Measurements from ENCODE around the gene SLC9A2. TPM values are rescaled to one million over a fixed set of nuclear protein-coding genes. Genes with fewer than 3 reads are reported as not detected.

Gene SLC9A2
- total RNA-seq, 2 experiments from 2014 or later = not detected

DNA sequence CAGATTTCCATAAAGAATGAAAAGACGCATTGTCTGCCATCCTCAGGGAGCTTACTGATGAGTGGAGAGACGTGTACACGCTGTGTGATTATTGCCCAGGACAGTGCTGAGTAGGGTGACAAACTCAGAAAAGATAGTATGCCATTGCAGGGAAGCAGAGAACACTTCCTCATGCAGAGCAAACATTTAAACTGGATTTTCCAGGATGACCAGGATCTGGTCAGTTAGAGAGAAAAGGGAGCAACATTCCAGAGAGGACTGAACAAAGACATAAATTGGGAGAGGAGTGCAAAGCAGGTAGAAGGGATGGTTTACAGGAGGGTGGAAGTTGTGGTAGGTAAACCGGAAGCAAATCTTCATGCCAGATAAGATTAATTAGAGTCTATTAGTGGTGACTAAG is 2.3 kb downstream of the SLC9A2 start:
- Mint-ChIP-seq H3K27me3 (peaks cover 57% of the 10 kb centered on the region), H3K27ac (no peak overlapping the region), H3K36me3 (no peaks in the 10 kb centered on the region), H3K4me1 (ENCODE audit: low read depth) (peaks cover 13% of the 10 kb centered on the region), H3K4me3 (no peak overlapping the region), H3K9me3 (no peaks in the 10 kb centered on the region)
- intact Hi-C loops (cut with micrococcal nuclease) = no loop called here
- CTCF ChIA-PET = no interaction called here
- DNase-seq = no peak
- POLR2A ChIA-PET = no interaction called here

DNA sequence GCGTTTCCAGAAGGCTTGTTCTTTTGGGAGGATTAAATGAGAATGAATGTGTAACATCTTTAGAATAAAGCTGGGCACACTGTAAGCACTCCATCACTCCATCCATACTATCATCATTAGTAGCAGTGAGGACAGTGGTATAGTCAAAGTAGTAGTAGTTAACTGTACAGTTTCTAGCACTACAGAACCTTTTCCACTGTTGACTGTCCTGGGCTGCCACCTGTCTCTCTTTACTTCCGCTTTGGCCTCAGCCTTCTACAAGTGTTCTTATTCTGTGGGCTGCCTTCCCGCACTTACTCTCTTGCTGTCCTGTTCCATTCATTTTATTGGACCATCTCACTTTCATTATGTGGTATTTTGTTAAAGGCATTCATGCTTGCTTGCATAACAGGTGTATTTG is 3.3 kb downstream of the SLC9A2 start:
- DNase-seq = no peak
- H3K4me3 Mint-ChIP-seq = no peak overlapping the region
- H3K27ac Mint-ChIP-seq = no peak overlapping the region
- H3K27me3 Mint-ChIP-seq = peaks cover 53% of the 10 kb centered on the region
- ChIA-PET CTCF (no interaction called here), POLR2A (no interaction called here)
- H3K9me3 Mint-ChIP-seq = no peaks in the 10 kb centered on the region
- peaks cover 13% of the 10 kb centered on the region for H3K4me1 Mint-ChIP-seq (ENCODE audit: low read depth)
- H3K36me3 Mint-ChIP-seq = no peaks in the 10 kb centered on the region
- intact Hi-C loops (cut with micrococcal nuclease) = no loop called here

DNA sequence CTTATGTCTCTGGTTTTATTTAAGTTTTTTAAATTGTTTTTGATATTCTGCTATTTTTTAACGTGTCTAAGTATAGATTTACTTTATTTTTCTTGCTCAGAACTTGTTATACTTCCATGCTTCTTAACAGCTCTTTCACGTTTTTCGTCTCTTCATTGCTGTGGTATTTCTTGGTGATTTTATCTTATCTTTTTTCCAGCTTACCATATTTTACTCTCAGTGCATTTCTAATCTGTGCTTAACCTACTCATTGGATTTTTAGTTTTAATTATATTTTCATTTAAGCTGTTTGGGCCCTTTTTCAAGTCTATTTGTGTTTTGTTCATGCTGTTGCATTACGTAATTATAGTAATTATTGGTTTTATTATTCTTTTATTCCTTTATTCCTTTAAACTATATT is 11.1 kb downstream of the SLC9A2 start:
- Mint-ChIP-seq H3K27ac (no peak overlapping the region), H3K4me1 (ENCODE audit: low read depth) (peaks cover 4% of the 10 kb centered on the region), H3K27me3 (peaks cover 10% of the 10 kb centered on the region), H3K9me3 (no peaks in the 10 kb centered on the region), H3K36me3 (no peaks in the 10 kb centered on the region), H3K4me3 (no peak overlapping the region)
- intact Hi-C loops (cut with micrococcal nuclease) = no loop called here
- no peak for DNase-seq
- POLR2A ChIA-PET = no interaction called here
- CTCF ChIA-PET = interaction anchor here (1.5 to 2.0 kb wide), 2 partner anchors 15 to 158 kb away, joined by 4 to 7 read pairs; partner anchors contain the start of gene SLC9A4

DNA sequence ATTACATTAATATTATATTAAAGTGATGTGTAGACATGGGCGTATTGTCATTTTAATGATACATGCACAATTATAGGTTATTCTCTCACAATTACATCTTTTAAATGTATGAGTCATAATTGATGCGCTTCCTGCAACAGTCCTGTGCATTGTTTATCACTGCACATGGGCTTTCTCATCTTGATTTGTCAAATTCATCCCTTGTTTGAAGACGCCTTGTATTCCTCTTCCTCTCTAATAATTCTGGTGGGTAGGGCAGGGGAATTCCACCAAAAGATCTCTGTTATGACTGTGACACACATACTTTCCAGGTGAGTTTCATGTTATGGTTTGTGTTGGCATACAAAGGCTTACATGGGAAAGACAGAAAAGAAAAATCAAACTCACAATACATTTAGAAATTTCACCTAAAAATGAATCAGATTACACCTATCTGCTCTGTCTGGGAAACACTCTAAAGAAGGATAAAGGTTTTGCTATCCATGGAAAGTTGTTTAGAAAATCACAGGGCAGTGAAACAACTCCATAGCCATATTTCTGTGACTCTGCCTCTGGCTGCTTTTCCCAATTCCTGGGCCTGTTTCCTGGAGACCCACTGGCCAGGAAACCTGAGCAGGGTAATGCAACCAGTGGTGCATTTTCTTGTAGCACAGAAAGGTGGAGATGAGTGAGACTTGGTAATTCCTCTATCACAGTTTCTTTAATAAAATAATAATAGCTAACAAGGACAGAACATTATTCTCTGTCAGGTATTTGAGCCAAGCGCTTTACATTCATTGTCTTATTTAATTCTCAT is 13.2 kb downstream of the SLC9A2 start:
- POLR2A ChIA-PET = no interaction called here
- H3K4me3 Mint-ChIP-seq = no peak overlapping the region
- no peak overlapping the region for H3K27ac Mint-ChIP-seq
- DNase-seq = no peak
- no peaks in the 10 kb centered on the region for H3K9me3 Mint-ChIP-seq
- peaks cover 2% of the 10 kb centered on the region for H3K27me3 Mint-ChIP-seq
- H3K4me1 Mint-ChIP-seq (ENCODE audit: low read depth) = peaks cover 4% of the 10 kb centered on the region
- CTCF ChIA-PET = interaction anchor here (1.5 kb wide), 1 partner anchor 17 kb away, joined by 6 read pairs; no protein-coding TSS in a partner anchor
- intact Hi-C loops (cut with micrococcal nuclease) = no loop called here
- no peaks in the 10 kb centered on the region for H3K36me3 Mint-ChIP-seq

DNA sequence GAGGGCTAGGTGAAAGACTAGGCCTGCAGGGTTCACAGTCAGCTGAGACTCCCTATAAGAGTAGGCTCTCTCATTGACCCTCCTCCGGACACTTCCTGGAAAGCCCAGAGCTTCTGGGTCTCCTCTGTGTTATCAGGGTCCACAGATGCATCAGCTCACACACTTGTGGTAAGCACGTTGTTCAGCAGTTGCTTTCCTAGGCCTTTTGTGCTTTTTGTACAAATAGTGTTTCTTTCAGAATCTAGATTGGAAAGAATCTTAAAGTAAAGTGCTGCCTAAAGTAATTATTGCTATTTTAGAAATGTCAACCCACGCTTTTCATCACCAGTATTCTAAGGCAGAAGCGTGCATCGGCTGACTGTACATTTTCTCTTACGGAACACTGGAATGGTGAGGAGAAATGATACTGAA is 15.5 kb downstream of the SLC9A2 start:
- H3K36me3 Mint-ChIP-seq = no peaks in the 10 kb centered on the region
- H3K9me3 Mint-ChIP-seq = no peaks in the 10 kb centered on the region
- DNase-seq = no peak
- no peak overlapping the region for H3K4me3 Mint-ChIP-seq
- no peak overlapping the region for H3K27ac Mint-ChIP-seq
- intact Hi-C loops (cut with micrococcal nuclease) = no loop called here
- CTCF ChIA-PET = interaction anchor here (0.6 to 1.7 kb wide), 3 partner anchors 162 to 1387 kb away, joined by 3 to 6 read pairs (median 3); partner anchors contain the start of gene SLC9A4
- peaks cover 4% of the 10 kb centered on the region for H3K4me1 Mint-ChIP-seq (ENCODE audit: low read depth)
- H3K27me3 Mint-ChIP-seq = peaks cover 2% of the 10 kb centered on the region
- POLR2A ChIA-PET = no interaction called here

DNA sequence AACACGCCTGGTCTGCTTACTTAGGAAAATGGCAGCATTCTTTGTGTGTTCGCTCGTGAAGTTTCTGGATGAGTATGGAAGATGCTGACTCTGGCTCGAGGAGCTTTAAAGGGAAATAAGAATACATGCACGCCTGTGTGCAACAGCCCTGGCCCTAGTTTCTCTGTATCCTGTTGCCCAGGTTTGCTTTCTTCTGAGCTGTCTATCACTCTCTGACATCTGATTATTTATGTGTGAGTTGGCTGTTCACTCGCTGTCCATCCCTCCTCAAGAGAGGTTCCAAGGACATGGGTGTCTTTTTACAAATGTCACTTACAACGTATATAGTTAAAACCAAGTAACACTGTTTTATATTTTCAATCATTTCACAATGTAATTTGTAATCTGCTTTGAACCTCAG is 16.0 kb downstream of the SLC9A2 start:
- peaks cover 2% of the 10 kb centered on the region for H3K27me3 Mint-ChIP-seq
- intact Hi-C loops (cut with micrococcal nuclease) = no loop called here
- CTCF ChIA-PET = interaction anchor here (0.7 kb wide), 1 partner anchor 162 kb away, joined by 3 read pairs; the partner anchor contains the start of gene SLC9A4

DNA sequence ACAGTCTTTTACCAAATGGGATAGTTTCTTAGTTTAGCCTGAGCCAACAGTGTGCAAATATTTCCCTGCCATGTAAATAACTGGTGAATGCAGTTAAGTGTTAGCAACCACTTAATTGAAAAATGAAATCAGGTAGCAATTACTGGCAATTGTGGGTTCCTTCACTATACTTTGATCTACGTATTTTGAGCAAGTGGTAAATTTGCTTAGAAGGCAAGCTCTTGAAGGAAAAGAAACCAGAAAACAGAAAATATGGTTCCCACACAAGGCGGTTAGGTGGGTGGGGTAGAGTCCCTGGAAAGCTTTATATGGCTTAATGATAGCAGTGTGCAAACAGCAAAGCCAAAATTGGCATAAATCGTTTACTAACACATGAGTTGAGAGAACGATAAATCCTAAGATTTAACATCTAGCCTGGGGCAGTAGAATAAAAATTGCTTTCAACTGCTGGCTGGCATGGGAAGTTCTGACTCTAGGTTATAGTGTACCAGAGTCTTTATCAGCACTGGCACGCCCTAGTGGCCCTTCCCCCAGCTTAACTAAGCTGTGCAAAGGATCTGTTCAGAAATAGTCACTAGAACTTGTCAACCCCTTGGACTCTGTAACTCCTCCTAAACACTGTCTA is 17.0 kb downstream of the SLC9A2 start:
- Mint-ChIP-seq H3K9me3 (no peaks in the 10 kb centered on the region), H3K4me3 (no peak overlapping the region), H3K36me3 (no peaks in the 10 kb centered on the region), H3K4me1 (ENCODE audit: low read depth) (peaks cover 4% of the 10 kb centered on the region), H3K27ac (no peak overlapping the region), H3K27me3 (peaks cover 8% of the 10 kb centered on the region)
- intact Hi-C loops (cut with micrococcal nuclease) = no loop called here
- DNase-seq = no peak
- POLR2A ChIA-PET = no interaction called here
- CTCF ChIA-PET = interaction anchor here (1.4 kb wide), 1 partner anchor 20 kb away, joined by 3 read pairs; no protein-coding TSS in a partner anchor

More for the DNA sequence above, 16.0 kb downstream of the SLC9A2 start:
- no peak overlapping the region for H3K4me3 Mint-ChIP-seq
- POLR2A ChIA-PET = no interaction called here
- no peaks in the 10 kb centered on the region for H3K36me3 Mint-ChIP-seq
- DNase-seq = no peak
- peaks cover 4% of the 10 kb centered on the region for H3K4me1 Mint-ChIP-seq (ENCODE audit: low read depth)
- H3K27ac Mint-ChIP-seq = no peak overlapping the region
- H3K9me3 Mint-ChIP-seq = no peaks in the 10 kb centered on the region

DNA sequence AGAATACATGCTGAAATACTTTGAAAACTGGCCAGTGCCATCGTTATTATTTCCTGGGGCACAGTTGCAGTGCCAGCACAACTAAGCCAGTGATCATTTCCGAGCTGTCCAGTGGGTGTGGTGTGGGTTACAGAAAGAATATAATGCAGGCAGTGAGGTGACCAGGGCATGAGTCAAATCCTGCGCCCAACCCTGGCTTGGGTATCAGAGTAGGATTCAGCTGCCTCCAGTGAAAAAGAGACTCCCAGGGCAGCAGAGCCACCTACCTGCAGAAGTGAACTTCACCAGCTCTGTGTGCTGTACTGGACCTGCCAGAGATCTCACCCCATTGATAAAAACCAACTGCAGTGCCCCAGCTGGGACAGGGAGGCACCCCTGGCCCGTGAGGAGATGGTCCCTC is 18.0 kb downstream of the SLC9A2 start:
- Mint-ChIP-seq H3K9me3 (no peaks in the 10 kb centered on the region), H3K27me3 (peaks cover 11% of the 10 kb centered on the region), H3K36me3 (no peaks in the 10 kb centered on the region), H3K4me1 (ENCODE audit: low read depth) (peaks cover 4% of the 10 kb centered on the region), H3K4me3 (no peak overlapping the region), H3K27ac (no peak overlapping the region)
- no peak for DNase-seq
- CTCF ChIA-PET = interaction anchor here (1.4 kb wide), 1 partner anchor 21 kb away, joined by 3 read pairs; no protein-coding TSS in a partner anchor
- intact Hi-C loops (cut with micrococcal nuclease) = no loop called here
- POLR2A ChIA-PET = no interaction called here

DNA sequence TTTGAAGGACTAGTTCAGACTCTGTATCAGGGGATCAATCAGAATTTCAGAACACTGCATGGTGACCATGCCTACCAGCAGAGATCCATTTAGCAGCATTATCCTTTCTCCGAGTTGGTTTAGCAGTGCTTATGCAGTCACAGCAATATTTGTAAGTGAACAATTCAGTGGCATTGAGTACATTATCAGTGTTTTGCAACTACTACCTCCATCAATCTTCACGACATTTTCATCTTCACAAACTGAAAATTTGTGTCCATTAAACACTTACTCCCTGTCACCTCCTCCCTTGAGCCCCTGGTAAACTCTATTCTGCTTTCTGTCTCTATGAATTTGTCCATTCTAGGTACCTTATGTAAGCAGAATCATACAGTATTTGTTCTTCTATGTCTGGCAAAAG is 20.1 kb downstream of the SLC9A2 start:
- Mint-ChIP-seq H3K36me3 (no peaks in the 10 kb centered on the region), H3K4me1 (ENCODE audit: low read depth) (no peaks in the 10 kb centered on the region), H3K27ac (no peak overlapping the region), H3K27me3 (peaks cover 11% of the 10 kb centered on the region), H3K4me3 (no peak overlapping the region), H3K9me3 (no peaks in the 10 kb centered on the region)
- no peak for DNase-seq
- intact Hi-C loops (cut with micrococcal nuclease) = no loop called here
- ChIA-PET POLR2A (no interaction called here), CTCF (no interaction called here)

DNA sequence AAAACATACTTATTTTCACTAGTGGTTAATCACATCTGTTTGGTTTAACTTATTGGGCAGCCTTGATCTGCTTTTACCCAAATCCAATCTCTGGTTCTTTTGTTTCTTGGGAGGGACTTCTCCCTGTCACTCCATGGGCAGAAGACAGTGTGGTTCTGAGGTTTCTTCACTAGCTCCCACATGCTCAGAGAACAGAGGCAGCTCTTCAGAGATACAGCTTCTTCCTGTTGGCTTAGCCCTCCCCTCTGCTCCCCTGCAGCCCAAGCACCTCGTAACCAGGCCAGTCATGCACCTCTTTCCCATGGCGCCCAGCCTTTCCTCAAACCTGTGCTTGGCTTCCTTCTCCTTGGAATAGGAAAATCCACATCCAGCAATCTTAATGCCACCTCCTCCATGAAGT is 32.8 kb downstream of the SLC9A2 start:
- no peaks in the 10 kb centered on the region for H3K36me3 Mint-ChIP-seq
- H3K4me1 Mint-ChIP-seq (ENCODE audit: low read depth) = no peaks in the 10 kb centered on the region
- no peak overlapping the region for H3K4me3 Mint-ChIP-seq
- DNase-seq = no peak
- intact Hi-C loops (cut with micrococcal nuclease) = no loop called here
- peaks cover 6% of the 10 kb centered on the region for H3K27me3 Mint-ChIP-seq
- no peak overlapping the region for H3K27ac Mint-ChIP-seq
- peaks cover 2% of the 10 kb centered on the region for H3K9me3 Mint-ChIP-seq
- POLR2A ChIA-PET = no interaction called here
- CTCF ChIA-PET = no interaction called here

DNA sequence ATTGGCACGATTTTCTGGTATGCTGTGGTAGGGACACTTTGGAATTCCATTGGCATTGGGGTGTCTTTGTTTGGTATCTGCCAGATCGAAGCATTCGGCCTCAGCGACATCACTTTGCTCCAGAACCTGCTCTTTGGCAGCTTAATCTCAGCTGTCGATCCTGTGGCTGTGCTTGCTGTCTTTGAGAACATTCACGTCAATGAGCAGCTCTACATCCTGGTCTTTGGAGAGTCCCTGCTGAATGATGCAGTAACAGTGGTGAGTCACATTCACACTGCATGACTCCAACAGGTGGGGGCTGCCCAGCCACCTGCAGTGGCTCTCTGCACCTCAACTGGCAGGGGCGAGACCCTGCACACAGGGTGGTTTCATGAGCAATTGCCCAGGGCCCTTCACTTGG is 38.4 kb downstream of the SLC9A2 start:
- POLR2A ChIA-PET = no interaction called here
- intact Hi-C loops (cut with micrococcal nuclease) = no loop called here
- Mint-ChIP-seq H3K27ac (peak overlapping the region; percentile 54), H3K27me3 (peaks cover 5% of the 10 kb centered on the region), H3K9me3 (no peaks in the 10 kb centered on the region), H3K4me3 (no peak overlapping the region), H3K4me1 (ENCODE audit: low read depth) (peaks cover 9% of the 10 kb centered on the region), H3K36me3 (no peaks in the 10 kb centered on the region)
- peak; percentile 54 for DNase-seq
- CTCF ChIA-PET = interaction anchor here (1.2 kb wide), 1 partner anchor 42 kb away, joined by 3 read pairs; no protein-coding TSS in a partner anchor

DNA sequence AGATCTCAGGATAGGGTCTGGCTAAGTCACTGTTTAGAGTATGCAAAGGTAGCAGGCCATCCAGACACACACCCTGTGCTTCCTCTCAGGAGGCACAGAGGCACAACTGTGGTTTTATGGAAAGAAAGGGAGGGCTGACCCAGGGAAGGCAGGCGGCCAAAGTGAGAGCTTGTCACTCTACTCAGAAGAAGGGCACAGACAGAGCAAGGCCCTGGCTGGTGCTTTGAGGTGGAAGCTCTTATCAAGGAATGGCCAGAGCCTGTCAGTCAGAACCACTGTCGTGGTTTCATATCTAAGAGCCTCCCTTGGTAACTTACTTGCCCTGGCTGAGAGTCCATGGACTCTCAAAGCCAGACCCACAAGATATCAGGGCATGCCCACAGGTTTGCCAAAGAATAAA is 40.7 kb downstream of the SLC9A2 start:
- H3K9me3 Mint-ChIP-seq = no peaks in the 10 kb centered on the region
- H3K4me1 Mint-ChIP-seq (ENCODE audit: low read depth) = peaks cover 18% of the 10 kb centered on the region
- intact Hi-C loops (cut with micrococcal nuclease) = no loop called here
- ChIA-PET CTCF (interaction anchor here (1.3 kb wide), 1 partner anchor 93 kb away, joined by 4 read pairs; no protein-coding TSS in a partner anchor), POLR2A (no interaction called here)
- no peak overlapping the region for H3K27ac Mint-ChIP-seq
- no peak for DNase-seq
- no peaks in the 10 kb centered on the region for H3K36me3 Mint-ChIP-seq
- H3K4me3 Mint-ChIP-seq = no peak overlapping the region
- peaks cover 6% of the 10 kb centered on the region for H3K27me3 Mint-ChIP-seq

Data from activated CD4-positive, alpha-beta memory T cell treated with anti-CD3 and anti-CD28 coated beads for 36 hours (primary cell).